ENCODE data around the gene CMTR1.

GRCh38 chr6:37531026-37531425 is 98.0 kb downstream of the CMTR1 start:
- TF ChIP-seq CTCF (IDR thresholded peaks at IDR 0.05) (no peak), POLR2A (IDR thresholded peaks at IDR 0.05) (no peak)
